Panc1 (cell line): ENCODE results near the gene GLI3. TPM values are rescaled to one million over a fixed set of nuclear protein-coding genes. Genes with fewer than 3 reads are reported as not detected.

Experiments
- ATAC-seq: fragments of 200-7000 bp; cut with Tn5 transposase; 2 replicates; pipeline ENCODE4 v1.9.1; 2020; ENCODE audit warnings: mild to moderate bottlenecking, moderate library complexity
- BruUV-seq: library from RNA; stranded (reverse); fragments of 400-500 nt; replicated peaks from 2 replicates; lab custom pipeline; 2021; lab: Mats Ljungman, UMichigan
- CTCF ChIA-PET: fragments of 300-600 bp; sonication (Branson Sonifier 250); formaldehyde crosslinking; loops from one replicate; lab custom pipeline; 2022; ENCODE audit warnings: antibody characterized with exemption; lab: Charles Lee
- POLR2A ChIA-PET: fragments of 300-600 bp; sonication (Branson Sonifier 250); formaldehyde crosslinking; loops from one replicate; lab custom pipeline; 2022; ENCODE audit warnings: antibody characterized with exemption; lab: Charles Lee
- DNase-seq: peaks from one replicate; pipeline ENCODE4 v3.0.0-alpha.2; 2010; ENCODE audit warnings: low read depth, low spot score
- H3K27ac ChIP-seq: 2 replicates; pipeline ENCODE4 v1.5.1; 2011; ENCODE audit warnings: mild to moderate bottlenecking, low read length, inconsistent platforms
- H3K27me3 ChIP-seq: fragments of 200-500 bp; sonication (Bioruptor generic); 2 replicates; pipeline ENCODE4 v1.6.0; 2014; ENCODE audit warnings: low read length, inconsistent platforms; ENCODE audit not compliant: control insufficient read depth, insufficient read depth
- H3K36me3 ChIP-seq: fragments of 200-500 bp; sonication (Bioruptor generic); 2 replicates; pipeline ENCODE4 v1.5.1; 2014; ENCODE audit warnings: inconsistent platforms, mild to moderate bottlenecking, low read length, moderate library complexity; ENCODE audit not compliant: control insufficient read depth, insufficient read depth
- H3K4me1 ChIP-seq: 2 replicates; pipeline ENCODE4 v1.5.1; 2011; ENCODE audit warnings: inconsistent platforms, mild to moderate bottlenecking, low read length, moderate library complexity; ENCODE audit not compliant: control insufficient read depth, insufficient read depth
- H3K4me3 ChIP-seq, 2 experiments: 2 replicates each; pipeline ENCODE4 v1.5.1; 2011 to 2012; ENCODE audit warnings: low read depth in 2 of 2, low read length in 2 of 2, mild to moderate bottlenecking in 2 of 2, inconsistent platforms in 1 of 2, moderate library complexity in 1 of 2
- H3K9me3 ChIP-seq: fragments of 200-500 bp; sonication (Bioruptor generic); 2 replicates; pipeline ENCODE4 v1.5.1; 2014; ENCODE audit warnings: low read depth, mild to moderate bottlenecking, inconsistent platforms, low read length, moderate library complexity; ENCODE audit not compliant: control insufficient read depth, insufficient read depth
- CTCF ChIP-seq: fragments of 450-650 bp; IDR thresholded peaks from 2 replicates; pipeline ENCODE4 v1.5.1; 2017; ENCODE audit warnings: mild to moderate bottlenecking
- POLR2AphosphoS5 ChIP-seq: IDR thresholded peaks from 2 replicates; pipeline ENCODE4 v1.6.1; 2012; ENCODE audit warnings: mild to moderate bottlenecking, low read depth, low read length, moderate library complexity
- REST ChIP-seq, 2 experiments: IDR thresholded peaks; 2 replicates each; pipeline ENCODE4 v1.6.1; 2011 to 2012; ENCODE audit warnings: low read depth in 2 of 2, control low read depth in 1 of 2, low read length in 1 of 2, mild to moderate bottlenecking in 1 of 2, moderate library complexity in 1 of 2; ENCODE audit not compliant: insufficient read depth in 1 of 2
- SIN3A ChIP-seq: IDR thresholded peaks from 2 replicates; pipeline ENCODE4 v1.6.1; 2012; ENCODE audit warnings: low read depth, mild to moderate bottlenecking, low read length, moderate library complexity, borderline replicate concordance; ENCODE audit not compliant: insufficient read depth
- TCF7L2 ChIP-seq: IDR thresholded peaks from 2 replicates; pipeline ENCODE4 v1.6.1; 2011; ENCODE audit warnings: mild to moderate bottlenecking, low read depth, low read length, inconsistent platforms
- in situ Hi-C: cut with HindIII; loops from 2 replicates; pipeline ENCODE4 v1.10.0; 2016; ENCODE audit warnings: low sequenced_read_pairs, low pct_unique_long_range_greater_than_20kb
- intact Hi-C: fragments of 100-400 bp; cut with micrococcal nuclease; formaldehyde crosslinking; loops from one replicate; pipeline ENCODE4 v1.10.0; 2022; ENCODE audit not compliant: unreplicated experiment
- total RNA-seq: library from RNA; stranded (reverse); gene quantifications from one replicate; pipeline ENCODE4 v1.2.1, GENCODE V29; 2021; ENCODE audit not compliant: unreplicated experiment

The GLI3 gene
- total RNA-seq, 1 experiment from 2014 or later = 3.7 TPM

- CTCF ChIA-PET = no interaction called here
- H3K4me1 ChIP-seq = no peaks in the 10 kb centered on the region
- H3K27me3 ChIP-seq = no peaks in the 10 kb centered on the region
- H3K9me3 ChIP-seq = no peaks in the 10 kb centered on the region
- H3K36me3 ChIP-seq = no peaks in the 10 kb centered on the region
- H3K27ac ChIP-seq = no peak overlapping the region
- intact Hi-C loops (no loop called here), in situ Hi-C loops (no loop called here)
- POLR2A ChIA-PET = no interaction called here
- DNase-seq = no peak
- TF ChIP-seq CTCF (no peak), SIN3A (no peak)
- no peak for ATAC-seq
- no peak overlapping the region for H3K4me3 ChIP-seq
- BruUV-seq = no TSS peak
Observed at GRCh38 chr7:42222125-42222524, 14.9 kb downstream of the GLI3 start.

GRCh38 chr7:42221304-42221703, 15.7 kb downstream of the GLI3 start:
- ATAC-seq (no peak), DNase-seq (no peak)
- intact Hi-C loops (no loop called here), in situ Hi-C loops (no loop called here)
- H3K4me1 ChIP-seq = no peaks in the 10 kb centered on the region
- no peaks in the 10 kb centered on the region for H3K36me3 ChIP-seq
- H3K27ac ChIP-seq = no peak overlapping the region
- no peak for TF ChIP-seq POLR2AphosphoS5
- TF ChIP-seq CTCF = no peak
- no peak for TF ChIP-seq TCF7L2
- no peak for TF ChIP-seq SIN3A
- TF ChIP-seq REST (IDR thresholded peaks at IDR 0.05; ENCODE audit: insufficient read depth in 1 of 2, low read depth in 2 of 2, low read length in 1 of 2) = no peak
- ChIA-PET POLR2A (no interaction called here), CTCF (no interaction called here)
- BruUV-seq = no TSS peak
- H3K9me3 ChIP-seq = no peaks in the 10 kb centered on the region
- no peaks in the 10 kb centered on the region for H3K27me3 ChIP-seq
- no peak overlapping the region for H3K4me3 ChIP-seq

GRCh38 chr7:42219447-42219846, 17.6 kb downstream of the GLI3 start:
- Histone ChIP-seq H3K9me3 (no peaks in the 10 kb centered on the region), H3K27ac (no peak overlapping the region), H3K4me1 (no peaks in the 10 kb centered on the region), H3K4me3 (no peak overlapping the region), H3K36me3 (no peaks in the 10 kb centered on the region), H3K27me3 (no peaks in the 10 kb centered on the region)
- in situ Hi-C loops (no loop called here), intact Hi-C loops (no loop called here)
- DNase-seq (no peak), ATAC-seq (no peak)
- ChIA-PET CTCF (no interaction called here), POLR2A (no interaction called here)
- TF ChIP-seq REST (IDR thresholded peaks at IDR 0.05; ENCODE audit: insufficient read depth in 1 of 2, low read depth in 2 of 2, low read length in 1 of 2) = no peak
- TF ChIP-seq TCF7L2 = no peak
- no peak for TF ChIP-seq CTCF
- TF ChIP-seq SIN3A = no peak
- TF ChIP-seq POLR2AphosphoS5 = no peak
- no TSS peak for BruUV-seq
